Neutrophil (primary cell): ENCODE measurements around the gene FGA.

Source experiments
- H3K27ac ChIP-seq: fragments of 200-600 bp; sonication (generic); 2 replicates; pipeline ENCODE4 v1.5.1; 2016; ENCODE audit warnings: mild to moderate bottlenecking, moderate library complexity
- H3K27me3 ChIP-seq: fragments of 200-600 bp; sonication (generic); 2 replicates; pipeline ENCODE4 v1.6.0; 2016; ENCODE audit warnings: mild to moderate bottlenecking
- H3K36me3 ChIP-seq: fragments of 200-600 bp; sonication (generic); 2 replicates; pipeline ENCODE4 v1.5.1; 2017
- H3K4me1 ChIP-seq, 2 experiments: fragments of 200-600 bp in 1 of 2; sonication (generic) in 1 of 2; 1 replicate in 1 of 2; 2 replicates in 1 of 2; pipeline versions ENCODE4 v1.5.1 to v1.6.1; 2013 to 2016; ENCODE audit warnings: low read depth in 1 of 2, low read length in 1 of 2, mild to moderate bottlenecking in 1 of 2, moderate library complexity in 1 of 2; ENCODE audit not compliant: control insufficient read depth in 1 of 2, insufficient read depth in 1 of 2
- H3K4me3 ChIP-seq, 2 experiments: fragments of 200-600 bp in 1 of 2; sonication (generic) in 1 of 2; 1 replicate in 1 of 2; 2 replicates in 1 of 2; pipeline ENCODE4 v1.5.1; 2013 to 2016; ENCODE audit warnings: low read depth in 1 of 2, low read length in 1 of 2, mild to moderate bottlenecking in 1 of 2, moderate library complexity in 1 of 2
- H3K9me3 ChIP-seq: fragments of 200-600 bp; sonication (generic); 2 replicates; pipeline ENCODE4 v1.5.1; 2016
- TF ChIP-seq, protein P1 (sequence below): fragments of 200-600 bp; sonication (generic); IDR thresholded peaks from 2 replicates; pipeline ENCODE4 v1.5.1; 2016; ENCODE audit warnings: antibody characterized with exemption

The FGA gene

DNA sequence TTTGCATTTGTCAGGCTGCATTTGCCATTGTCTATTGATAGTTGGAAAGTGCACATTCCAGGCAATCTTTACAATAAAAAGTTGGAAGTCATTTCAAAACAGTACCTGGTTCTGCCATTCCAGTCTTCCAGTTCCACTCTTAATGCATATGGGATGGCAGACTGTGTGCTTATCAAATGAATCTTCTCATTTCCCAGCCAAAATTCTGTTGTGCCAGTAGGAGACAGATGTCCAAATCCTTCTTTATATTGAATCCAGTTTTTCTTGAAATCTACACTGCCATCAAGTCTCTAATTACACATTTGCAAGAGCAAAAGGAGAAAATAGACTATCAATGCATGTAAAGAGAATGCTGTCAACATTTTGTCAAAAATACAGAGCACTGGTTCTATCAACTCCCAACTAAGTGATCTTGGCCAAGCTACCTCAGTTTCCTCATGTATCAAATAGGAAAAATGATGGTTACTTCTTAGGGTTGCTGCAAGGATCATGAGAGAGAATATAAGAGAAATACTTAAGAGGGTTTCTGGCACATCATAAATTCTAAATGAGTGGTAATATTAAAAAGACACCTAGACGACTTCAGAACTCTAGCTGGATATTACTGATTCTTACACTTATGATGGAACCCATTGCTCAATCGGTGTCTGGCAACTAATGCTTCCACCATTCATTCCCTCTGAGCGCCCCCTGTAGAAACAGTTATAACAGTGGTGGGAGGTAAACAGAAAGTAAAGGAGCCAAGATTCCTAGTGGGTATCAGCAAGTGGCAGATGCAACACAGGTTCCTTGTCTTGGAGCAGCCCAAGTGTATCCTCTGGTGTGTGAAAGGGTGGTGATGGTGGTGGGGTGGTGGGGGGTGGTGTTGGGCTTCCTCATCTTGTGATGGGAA lies 18.1 kb upstream of the FGA start:
- Histone ChIP-seq H3K27me3 (no peaks in the 10 kb centered on the region), H3K27ac (no peak overlapping the region), H3K4me1 (no peaks in the 10 kb centered on the region), H3K4me3 (no peak overlapping the region), H3K9me3 (no peaks in the 10 kb centered on the region), H3K36me3 (no peaks in the 10 kb centered on the region)
- TF ChIP-seq, protein P1, sequence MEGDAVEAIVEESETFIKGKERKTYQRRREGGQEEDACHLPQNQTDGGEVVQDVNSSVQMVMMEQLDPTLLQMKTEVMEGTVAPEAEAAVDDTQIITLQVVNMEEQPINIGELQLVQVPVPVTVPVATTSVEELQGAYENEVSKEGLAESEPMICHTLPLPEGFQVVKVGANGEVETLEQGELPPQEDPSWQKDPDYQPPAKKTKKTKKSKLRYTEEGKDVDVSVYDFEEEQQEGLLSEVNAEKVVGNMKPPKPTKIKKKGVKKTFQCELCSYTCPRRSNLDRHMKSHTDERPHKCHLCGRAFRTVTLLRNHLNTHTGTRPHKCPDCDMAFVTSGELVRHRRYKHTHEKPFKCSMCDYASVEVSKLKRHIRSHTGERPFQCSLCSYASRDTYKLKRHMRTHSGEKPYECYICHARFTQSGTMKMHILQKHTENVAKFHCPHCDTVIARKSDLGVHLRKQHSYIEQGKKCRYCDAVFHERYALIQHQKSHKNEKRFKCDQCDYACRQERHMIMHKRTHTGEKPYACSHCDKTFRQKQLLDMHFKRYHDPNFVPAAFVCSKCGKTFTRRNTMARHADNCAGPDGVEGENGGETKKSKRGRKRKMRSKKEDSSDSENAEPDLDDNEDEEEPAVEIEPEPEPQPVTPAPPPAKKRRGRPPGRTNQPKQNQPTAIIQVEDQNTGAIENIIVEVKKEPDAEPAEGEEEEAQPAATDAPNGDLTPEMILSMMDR: no peak

DNA sequence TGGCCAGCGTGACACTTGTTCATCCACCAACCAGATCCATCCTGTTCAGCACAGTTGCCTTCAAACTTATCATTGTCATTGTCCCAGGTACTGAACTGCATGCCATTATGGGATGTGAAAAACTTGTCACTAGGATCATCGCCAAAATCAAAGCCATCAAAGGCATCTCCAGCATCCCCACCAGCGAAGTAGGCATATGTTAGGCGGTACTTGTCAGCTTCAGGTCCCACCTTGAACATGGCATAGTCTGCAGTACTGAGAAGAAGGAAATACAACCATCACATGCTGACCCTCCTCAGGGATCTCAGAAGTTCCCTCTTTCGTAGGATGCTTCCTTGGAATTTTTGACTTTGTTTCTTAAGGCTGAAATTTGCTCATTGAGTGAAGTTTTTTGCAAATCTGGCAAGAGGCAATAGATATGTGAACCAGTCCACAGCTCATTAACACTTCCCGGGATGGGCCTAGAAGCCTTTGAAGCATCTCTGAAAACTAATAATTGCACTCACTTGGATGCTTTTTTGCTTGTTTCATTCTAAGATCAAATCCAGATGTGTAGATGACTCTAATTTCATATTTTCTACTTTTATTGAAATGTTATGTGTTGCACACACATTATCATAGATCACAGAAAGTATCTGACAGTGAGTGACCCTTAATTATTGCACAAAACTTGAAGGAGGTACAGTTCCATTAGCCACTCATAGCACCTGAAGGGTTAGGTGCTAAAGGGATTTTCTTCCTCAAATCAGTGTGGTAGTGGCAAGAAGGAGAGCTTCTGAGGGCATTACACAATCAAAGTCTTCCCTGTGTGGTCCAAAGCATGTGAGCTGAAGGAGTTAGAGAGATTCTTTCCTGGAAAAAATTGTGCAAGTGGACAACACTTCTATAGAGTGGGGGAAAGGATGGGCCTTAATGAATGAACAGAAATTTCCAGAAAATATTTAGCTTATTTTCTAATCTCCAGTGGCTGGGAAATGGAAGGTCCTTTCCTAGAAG lies 16.5 kb upstream of the FGA start:
- no peak overlapping the region for H3K4me3 ChIP-seq
- TF ChIP-seq, protein P1: no peak
- no peaks in the 10 kb centered on the region for H3K27me3 ChIP-seq
- H3K9me3 ChIP-seq: no peaks in the 10 kb centered on the region
- no peaks in the 10 kb centered on the region for H3K36me3 ChIP-seq
- H3K4me1 ChIP-seq: no peaks in the 10 kb centered on the region
- H3K27ac ChIP-seq: no peak overlapping the region

DNA sequence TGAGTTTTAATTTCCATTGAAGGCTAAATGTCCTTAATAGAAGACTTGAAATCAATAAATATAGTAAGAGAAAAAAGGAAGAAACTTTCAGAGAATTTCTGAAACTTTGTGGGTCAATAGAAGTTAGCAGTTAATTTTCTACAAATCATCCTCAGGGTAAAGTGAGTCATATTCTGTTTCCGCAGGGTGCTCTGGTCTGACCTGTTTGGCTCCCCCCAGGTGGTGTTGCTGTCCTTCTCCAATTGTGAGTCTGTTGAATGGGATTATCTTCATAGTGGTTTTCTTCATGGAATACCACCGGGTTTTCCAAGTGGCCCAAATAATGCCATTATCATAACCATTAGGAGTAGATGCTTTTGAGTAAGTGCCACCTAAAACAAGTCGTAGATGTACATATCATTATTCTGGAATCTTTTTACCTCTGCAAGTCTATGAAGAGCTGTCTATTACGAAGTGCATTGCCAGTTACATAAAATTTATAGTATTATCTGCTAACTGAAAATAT lies 14.2 kb upstream of the FGA start:
- TF ChIP-seq, protein P1: no peak
- Histone ChIP-seq H3K9me3 (no peaks in the 10 kb centered on the region), H3K4me3 (no peak overlapping the region), H3K4me1 (no peaks in the 10 kb centered on the region), H3K36me3 (no peaks in the 10 kb centered on the region), H3K27ac (no peak overlapping the region), H3K27me3 (no peaks in the 10 kb centered on the region)

- H3K4me3 ChIP-seq: no peak overlapping the region
- no peaks in the 10 kb centered on the region for H3K36me3 ChIP-seq
- TF ChIP-seq, protein P1: no peak
- H3K9me3 ChIP-seq: no peaks in the 10 kb centered on the region
- no peaks in the 10 kb centered on the region for H3K4me1 ChIP-seq
- no peaks in the 10 kb centered on the region for H3K27me3 ChIP-seq
- H3K27ac ChIP-seq: no peak overlapping the region
Measured at GRCh38 chr4:154603033-154603943, 12.7 kb upstream of the FGA start.
